HG03575 (cell line): ENCODE results near the gene NDUFB10.
"Not testable (repeated sequence)": the region's sequence is repeated elsewhere in the genome, so short reads cannot be mapped to it uniquely, and the experiment has no call there.

Source experiments
- ATAC-seq: cut with Tn5 transposase; IDR thresholded peaks from one replicate; pipeline ENCODE4 v1.9.1; 2021; ENCODE audit not compliant: unreplicated experiment, insufficient number of reproducible peaks, low FRiP score; ENCODE audit errors: extremely low read depth

Gene NDUFB10

DNA sequence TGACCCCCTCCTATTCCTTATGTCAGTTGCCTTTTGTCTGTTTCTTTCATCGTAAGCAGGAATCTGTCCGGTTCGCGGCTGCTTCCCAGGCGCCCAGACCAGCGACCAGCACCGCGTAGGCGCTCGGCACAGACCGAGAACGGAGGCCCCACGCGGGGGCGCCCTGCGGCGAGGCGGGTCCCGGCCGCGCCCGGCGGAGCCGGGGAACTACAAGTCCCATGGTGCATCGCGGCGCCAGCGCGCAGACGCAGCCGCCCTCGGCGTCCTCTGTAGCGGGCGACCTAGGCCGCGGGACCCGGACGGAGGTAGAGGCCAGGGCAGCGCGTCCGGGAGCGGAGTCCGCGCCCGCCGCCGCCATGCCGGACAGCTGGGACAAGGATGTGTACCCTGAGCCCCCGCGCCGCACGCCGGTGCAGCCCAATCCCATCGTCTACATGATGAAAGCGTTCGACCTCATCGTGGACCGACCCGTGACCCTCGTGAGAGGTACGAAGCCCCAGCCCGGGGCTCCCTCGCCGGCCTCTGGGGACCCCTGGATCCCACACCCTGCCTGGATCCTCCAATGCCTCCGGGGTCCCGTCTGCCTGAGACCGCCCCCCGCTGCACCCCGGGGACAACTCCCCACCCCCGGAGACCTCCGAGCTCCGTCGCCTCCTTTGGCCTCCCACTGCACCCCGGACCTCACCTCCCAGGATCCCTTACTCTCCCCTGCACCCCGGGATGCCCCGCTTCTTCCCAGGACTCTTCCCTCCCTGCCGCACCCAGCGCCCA lies at the start of gene NDUFB10:
Gene NDUFB10 (plus strand): TSS at position 270 of the 771 bp plus-strand sequence. CDS start 87 bp downstream, at position 357.
- ATAC-seq = no peak

DNA sequence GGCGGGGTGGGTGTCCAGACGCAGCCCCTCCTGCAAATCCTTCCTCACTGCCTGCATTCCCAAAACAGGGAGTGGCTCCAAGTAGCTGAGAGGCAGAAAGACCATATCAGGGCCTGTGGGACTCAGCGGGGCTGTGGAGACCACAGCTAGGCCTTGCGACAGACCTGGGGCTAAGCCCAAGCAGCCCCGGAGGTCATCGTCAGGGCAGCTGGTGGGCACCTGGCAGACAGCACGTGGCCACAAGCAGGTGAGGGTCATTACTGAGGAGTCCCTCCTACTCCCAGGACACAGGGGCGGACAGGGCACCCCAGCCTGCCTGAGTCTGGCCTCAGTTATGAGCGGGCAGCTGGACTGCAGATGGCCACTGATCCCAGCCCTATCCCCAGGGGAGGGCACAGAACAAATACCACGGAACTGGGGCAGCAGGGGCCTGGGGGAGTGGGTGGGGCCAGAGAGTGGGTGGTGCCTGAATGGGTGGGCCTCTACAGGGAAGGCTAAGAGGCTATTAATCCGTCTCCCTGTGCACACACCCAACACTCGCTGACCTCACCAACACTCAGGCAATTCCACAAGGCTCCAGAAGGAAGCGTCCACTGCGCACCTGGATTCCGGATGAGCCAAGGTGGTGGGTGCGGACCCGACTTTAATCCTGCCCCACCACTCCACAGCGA lies 49.6 kb upstream of the NDUFB10 start:
- ATAC-seq = no peak

DNA sequence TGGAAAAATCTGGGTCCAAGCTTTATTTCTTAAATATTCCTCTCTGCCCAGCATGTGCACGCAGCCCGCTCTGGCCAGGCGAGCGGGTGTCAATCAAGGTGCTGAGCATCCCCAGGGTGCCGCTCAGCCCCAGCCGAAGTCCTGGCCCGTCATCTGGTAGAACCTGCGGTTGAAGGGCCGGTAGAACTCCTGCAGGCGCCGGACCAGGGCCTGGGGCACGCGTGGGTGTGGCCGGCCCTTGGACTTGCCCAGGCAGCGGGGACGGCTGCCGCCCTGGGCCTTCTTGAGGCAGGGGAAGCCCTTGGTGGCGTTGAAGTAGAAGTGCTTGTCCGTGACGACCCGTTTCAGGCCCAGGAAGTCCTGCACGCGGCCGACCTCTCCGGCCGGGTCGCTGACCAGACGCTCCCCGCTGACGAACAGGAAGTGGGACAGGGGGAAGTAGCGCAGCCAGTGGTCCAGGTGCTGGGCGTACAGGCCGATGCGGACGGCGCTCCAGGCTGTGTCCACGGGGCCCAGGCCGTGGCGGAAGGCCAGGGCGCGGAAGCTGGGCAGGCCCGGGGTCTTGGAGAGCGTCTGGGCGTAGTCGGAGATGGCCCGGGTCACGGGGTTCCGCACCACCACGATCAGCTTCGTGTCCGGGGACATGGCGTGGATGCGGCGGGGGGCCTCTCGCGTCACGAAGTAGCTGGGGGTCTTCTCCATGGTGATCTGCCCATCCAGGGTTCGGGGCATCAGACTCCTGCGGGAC lies 47.7 kb upstream of the NDUFB10 start:
- no peak for ATAC-seq

DNA sequence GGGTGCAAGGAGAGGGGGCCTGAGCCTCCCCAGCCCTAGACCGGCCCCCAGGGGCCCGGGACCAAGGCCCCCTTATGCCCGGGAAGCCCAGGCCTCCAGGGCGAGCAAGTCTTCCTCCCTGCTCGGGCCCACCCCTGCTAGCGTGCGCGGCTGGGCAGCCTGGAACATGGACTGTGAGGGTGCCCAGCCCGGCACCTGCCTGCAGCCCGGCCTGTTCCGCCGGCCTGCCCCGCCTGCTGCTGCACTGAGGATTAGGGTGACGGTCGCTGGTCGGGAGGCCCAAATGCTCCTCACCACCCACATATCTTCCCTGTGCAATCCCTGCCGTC lies 47.2 kb upstream of the NDUFB10 start:
- ATAC-seq = no peak

DNA sequence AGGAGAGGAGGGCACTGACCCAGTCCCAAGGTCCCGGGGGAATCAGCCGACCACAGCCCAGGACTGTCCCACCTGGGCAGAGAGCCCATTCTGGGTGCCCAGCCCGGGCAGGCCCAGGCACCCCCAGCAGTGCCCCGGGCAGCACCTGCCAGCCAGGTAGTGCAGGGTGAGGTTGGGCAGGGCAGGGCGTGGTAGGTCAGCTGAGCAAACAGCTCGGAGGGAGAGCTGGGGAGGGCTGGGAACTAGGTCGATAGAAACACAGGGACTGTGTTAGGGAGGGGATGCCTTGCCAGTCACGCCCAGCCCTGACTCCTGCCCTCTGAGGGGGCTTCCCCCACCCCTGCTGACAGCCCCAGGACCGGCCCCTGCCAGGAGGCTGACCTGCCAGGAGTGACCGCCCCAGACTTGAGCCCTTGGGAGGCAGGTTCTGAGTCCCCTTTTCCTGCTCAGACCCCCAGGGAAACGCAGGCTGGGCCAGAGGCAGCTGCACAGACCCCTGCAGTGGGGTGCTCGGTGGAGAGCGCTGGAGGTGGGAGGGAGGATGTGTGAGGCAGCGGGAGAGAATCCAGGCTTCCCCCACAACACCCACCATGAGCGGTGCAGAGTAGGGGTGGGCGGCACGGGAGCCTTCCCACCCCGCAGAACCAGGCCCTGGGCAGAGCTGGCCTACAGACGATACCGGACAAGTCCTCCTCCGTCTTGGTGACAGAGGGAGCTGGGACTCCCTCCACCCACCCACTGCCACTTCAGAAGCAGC lies 45.8 kb upstream of the NDUFB10 start:
- no peak for ATAC-seq

DNA sequence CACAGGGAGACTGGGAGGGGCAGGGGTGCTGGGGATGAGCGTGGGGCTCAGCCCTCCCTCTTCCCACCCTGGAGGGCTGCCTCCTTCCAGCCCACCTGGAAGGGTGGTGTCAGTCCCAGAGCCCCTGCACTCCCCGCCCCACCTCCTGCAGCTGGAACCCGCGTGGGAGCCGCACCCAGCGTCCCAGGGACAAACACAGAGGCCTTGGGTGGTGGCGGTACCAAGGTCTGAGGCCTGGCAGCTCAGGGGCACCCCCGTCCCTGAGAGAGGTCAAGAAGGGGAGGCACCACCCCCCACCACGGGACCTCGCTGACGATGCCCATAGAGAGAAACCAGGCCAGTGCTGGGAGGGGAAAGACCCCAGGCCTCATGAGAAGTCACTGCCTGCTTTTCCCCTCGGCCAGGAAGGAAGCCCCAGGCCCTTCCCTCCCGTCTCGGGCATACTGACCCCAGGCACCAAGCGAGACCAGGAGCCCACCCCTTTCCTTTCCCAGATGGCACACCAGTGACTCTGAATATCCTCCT lies 45.2 kb upstream of the NDUFB10 start:
- no peak for ATAC-seq

DNA sequence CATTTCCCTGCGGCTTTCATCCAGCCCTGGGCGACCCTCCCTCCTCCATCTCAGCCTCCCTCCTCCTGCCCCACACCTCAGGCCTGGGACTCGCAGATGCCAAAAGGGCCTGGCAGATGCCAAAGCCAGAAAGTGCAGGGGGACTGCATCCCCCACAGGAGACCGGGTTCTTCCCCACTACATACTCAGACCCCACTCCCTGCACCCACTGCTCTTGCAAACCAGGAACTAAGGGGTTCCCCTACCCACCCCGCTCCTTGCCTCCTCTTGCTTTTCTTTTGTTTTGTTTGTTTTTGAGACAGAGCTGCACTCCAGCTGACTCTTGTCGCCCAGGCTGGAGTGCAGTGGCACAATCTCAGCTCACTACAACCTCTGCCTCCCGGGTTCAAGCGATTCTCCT lies 44.4 kb upstream of the NDUFB10 start:
- ATAC-seq = no peak

DNA sequence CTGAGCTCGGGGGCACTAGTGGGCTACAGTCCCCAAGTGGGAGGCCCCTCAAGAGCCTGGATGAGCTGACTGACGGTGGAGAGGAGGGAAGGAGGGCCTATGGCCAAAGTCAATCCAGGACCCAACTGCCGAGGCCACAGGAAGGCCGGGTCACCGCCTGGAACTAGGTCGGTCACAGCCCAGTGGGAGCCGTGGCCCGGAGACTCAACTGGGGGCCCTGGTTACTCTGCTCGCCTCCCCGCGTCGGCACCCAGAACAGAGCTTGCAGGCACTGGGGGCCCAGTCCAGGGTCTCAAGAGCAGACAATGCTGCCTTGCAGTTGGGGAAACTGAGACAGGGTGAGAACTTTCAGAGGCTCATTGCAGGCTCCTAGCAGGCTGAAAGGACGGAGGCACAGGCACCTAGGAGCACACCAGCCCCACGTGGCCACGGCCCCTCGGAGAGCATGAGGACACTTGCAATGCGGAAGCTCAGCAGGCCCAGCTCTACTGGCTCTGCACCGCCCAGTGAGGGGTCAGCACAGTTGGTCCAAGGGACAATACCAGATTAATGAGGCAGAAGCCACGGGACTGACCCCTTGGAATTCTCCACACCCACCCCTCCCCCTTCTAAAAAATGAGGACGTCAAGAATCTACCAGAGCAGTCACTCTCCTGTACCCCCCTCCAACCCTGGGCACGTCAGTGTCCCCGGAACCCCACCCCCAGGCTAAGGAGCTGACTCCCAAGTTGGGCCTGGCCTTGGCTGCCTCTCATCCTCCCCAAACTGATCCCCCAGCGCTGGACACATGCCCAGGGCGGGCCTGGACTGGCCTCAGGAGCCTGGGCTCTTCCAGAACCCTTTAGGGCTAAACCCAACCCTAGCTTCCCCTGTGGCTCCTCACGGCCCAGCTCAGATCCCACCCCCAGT lies 43.4 kb upstream of the NDUFB10 start:
- no peak for ATAC-seq

DNA sequence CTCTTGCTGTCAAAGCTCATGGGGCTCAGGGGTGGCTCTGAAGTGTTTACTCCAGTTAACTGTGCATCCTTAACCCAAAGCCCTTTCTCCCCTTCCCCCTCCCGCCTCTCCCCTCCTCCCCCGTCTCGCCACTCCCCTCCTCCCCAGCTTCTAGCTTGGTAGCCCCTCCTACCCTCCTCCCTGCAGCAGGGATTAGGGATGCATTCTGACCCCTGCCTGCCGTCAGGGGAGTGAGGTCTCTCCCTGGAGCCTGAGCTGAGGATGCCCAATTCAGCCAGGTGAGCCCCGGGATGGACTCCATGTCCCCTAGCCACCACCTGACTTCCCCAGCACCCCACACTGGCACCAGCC lies 42.7 kb upstream of the NDUFB10 start:
- ATAC-seq = no peak

DNA sequence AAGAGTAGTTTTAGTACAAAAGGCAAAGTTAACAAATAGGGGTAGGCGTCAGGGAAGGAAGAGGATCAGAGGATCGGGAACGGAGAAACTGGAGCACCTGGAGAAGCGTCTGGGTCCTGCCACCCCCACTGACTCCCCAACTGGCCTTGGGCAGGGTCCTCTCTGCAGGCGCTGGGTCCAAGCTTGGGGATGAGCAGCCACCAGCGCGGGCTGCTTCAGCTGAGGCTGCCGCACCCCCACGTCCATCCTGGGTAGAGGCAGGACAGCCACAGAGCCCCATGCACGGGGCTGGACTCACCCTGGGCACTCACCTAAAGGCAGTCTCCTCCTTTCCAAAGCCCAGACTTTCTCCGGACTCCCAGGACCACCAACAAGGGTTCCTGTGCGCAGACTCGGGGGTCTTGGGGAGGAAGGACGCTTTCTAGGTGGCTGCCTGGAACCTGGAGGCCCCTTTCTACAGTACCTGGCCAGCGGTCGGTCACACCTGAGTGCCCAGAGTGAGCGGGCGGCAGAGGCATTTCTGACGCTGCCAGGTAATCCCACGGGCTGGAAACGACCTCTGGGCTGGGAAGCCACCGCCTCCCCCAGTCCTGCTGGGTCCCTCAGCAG lies 42.2 kb upstream of the NDUFB10 start:
- no peak for ATAC-seq

DNA sequence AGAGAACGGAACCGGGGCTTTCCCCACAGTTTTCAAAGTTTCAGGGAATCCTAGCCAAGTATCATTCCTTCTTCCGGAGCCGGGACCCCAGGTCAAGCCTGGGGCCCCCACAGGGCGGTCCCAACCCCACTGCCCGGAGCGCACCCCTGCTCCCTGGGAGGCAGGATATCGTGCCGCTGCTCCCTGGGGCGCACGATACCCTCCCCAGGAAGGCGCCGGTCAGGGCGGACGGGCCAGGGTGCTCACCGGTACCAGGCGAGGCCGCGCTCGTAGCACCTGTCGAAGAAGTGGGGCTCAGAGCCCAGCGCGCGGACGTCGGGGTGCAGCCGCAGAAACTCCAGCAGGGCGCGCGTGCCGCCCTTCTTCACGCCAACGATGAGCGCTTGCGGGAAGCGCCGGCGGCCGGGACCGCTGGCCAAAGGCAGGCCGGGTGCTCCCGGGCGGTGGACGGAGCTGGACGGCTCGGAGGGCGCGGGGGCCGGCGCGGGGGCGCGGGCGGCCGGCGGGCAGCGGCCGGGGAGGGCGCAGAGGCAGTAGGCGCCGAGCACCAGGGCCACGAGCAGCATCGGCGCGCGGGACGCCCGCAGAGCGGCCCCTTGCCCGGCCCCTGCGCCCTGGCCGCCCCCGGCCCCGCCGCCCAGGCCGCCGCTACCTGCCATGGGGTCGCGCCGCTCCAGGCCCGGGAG lies 41.5 kb upstream of the NDUFB10 start:
- ATAC-seq = no peak

DNA sequence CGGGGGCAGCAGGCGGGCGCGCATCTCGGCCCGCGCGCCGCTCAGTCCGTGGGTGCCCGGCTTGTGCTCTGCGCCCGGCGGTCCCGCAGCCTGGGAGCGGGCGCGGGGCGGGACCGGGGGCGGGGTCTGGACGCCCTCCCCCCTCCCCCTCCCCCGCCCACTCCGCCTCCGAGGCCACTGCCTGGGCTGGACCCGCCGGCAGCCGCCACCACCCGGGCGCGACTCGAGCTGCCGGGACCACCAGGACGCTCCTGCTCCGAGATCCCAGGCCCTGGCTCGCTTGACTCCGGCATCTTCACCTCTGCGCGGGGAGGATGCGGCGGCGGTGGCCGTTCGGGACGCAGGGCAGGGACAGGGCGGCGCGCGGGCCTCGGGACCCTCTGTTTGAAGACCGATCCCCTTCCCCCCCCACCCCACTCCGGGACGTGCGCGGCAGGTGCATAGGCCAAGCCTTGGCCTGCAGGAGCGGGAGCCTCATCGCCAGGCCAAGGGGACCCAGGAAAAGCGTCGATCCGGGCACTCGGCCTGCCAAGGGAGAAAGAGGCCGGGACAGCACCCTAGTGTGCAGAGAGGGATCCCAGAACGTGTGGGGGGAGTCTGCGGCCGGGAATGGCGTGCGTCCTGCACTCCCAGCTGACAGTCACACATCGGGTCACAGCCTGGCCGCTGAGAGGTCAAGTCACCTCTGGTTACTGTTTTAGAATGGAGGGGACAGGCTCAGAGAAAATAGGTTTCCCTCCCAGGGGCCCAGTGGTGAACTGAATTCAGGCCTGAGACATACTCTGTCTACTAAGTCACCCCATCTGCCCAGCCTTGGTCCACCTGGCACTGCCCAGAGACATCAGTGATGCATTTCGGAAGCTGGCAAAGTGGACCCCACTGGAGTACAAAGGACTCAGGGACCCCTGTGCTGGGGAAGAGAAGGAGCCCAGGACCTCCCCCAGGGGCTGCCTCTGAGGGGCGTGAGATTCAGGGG lies 40.7 kb upstream of the NDUFB10 start, which contains the start of gene HS3ST6:
Gene HS3ST6 (minus strand): TSS at position 65 of the 976 bp plus-strand sequence. CDS start 92 bp downstream, outside the sequence.
- ATAC-seq = no peak

DNA sequence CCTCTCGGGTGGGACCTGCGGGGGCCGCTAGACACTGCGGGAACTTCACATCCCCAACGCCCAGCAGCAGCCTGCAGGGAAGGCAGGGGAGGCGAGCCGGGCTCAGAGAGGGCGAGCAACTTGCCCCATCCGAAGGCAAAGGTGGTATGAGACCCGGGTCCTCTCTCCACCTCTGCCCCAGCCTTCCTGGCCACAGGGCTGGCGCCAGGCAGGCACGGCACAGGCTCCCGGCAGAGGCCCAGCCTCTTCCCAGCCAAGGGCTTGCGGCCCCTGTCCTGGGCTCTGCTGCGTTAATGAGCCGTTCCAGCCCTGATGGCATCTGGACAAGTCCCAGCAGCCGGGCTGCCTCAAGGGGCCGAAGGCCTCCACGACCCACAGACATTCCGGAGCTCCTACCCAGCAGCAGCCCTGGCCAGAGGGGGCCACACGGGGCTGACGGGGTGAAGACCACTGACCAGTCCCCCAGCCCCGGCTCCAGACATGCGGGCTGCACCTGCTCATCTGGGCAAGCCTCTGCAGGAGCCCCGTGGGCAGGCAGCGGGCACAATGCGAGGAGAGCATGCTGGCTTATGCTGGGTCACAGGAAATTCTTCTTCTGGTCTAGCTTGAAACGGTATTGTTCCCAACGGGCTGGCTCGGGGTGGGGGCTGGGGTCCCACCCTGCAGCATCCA lies 39.9 kb upstream of the NDUFB10 start:
- no peak for ATAC-seq

DNA sequence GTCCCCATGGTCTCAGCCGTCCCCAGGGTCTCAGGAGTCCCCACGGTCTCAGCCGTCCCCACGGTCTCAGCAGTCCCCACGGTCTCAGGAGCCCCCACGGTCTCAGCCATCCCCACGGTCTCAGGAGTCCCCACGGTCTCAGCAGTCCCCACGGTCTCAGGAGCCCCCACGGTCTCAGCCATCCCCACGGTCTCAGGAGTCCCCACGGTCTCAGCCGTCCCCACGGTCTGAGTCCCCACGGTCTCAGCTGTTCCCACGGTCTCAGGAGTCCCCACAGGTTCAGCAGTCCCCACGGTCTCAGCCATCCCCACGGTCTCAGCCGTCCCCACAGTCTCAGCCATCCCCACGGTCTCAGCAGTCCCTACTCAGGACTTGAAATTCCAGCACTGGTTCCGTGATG lies 39.2 kb upstream of the NDUFB10 start:
- not testable (repeated sequence) for ATAC-seq

DNA sequence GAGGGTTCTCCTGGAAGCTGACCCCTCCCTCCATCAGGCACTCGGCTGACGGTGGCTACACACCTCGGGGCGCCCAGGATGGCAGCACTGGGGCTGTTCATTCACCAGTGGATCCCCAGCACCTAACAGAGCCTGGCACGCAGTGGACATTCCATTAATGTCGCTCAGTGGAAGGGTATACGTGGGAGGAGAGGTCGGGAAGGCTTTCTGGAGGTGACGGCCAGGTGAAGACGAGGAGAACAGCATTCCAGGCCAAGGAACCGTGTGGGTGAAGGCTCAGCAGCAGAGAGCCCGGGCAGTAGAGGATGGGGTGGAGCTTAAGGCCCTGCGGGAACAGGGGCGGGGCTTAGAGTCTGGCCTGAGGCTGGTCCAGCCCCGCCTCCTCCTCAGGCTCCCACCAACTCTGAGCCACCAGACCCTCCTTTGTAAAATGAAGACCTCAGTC lies 38.6 kb upstream of the NDUFB10 start:
- ATAC-seq = no peak

DNA sequence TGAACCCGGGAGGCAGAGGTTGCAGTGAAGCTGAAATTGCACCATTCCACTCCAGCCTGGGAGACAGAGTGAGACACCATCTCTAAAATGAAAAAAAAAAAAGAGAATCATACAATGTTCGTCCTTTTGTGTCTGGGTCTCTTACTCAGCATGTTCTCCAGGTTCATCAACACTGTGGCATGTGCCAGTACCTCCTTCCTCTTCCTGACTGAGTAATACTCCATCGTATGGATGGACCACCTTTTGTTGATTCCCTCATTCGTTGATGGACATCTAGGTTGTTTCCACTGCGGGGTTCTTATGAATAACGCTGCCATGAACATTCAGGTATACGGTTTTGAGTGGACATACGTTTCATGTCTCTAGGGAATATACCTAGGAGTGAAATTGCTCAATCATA lies 37.0 kb upstream of the NDUFB10 start:
- no peak for ATAC-seq
